H9 (cell line): ENCODE results near the gene RBM38. TPM values are rescaled to one million over a fixed set of nuclear protein-coding genes. Genes with fewer than 3 reads are reported as not detected.

Source experiments
- DNase-seq: peaks from one replicate; pipeline ENCODE4 v3.0.0-alpha.2; 2017
- H2AFZ ChIP-seq: one replicate; pipeline ENCODE4 v1.6.1; 2013; ENCODE audit warnings: mild to moderate bottlenecking, low read length, control low read depth, moderate library complexity
- H2AK5ac ChIP-seq: 2 replicates; pipeline ENCODE4 v1.6.1; 2013; ENCODE audit warnings: low read length, control low read depth, mixed read lengths; ENCODE audit not compliant: insufficient read length
- H2BK120ac ChIP-seq: one replicate; pipeline ENCODE4 v1.6.1; 2013; ENCODE audit warnings: low read depth, mild to moderate bottlenecking, low read length, control low read depth, inconsistent platforms; ENCODE audit not compliant: poor library complexity, severe bottlenecking
- H2BK12ac ChIP-seq: 2 replicates; pipeline ENCODE4 v1.6.1; 2013; ENCODE audit warnings: low read length, control low read depth, mixed read lengths, low read depth; ENCODE audit not compliant: insufficient read length
- H2BK15ac ChIP-seq: 2 replicates; pipeline ENCODE4 v1.6.1; 2013; ENCODE audit warnings: low read depth, low read length, control low read depth
- H2BK20ac ChIP-seq: one replicate; pipeline ENCODE4 v1.6.1; 2013; ENCODE audit warnings: low read depth, mild to moderate bottlenecking, low read length, control low read depth, inconsistent platforms; ENCODE audit not compliant: poor library complexity, severe bottlenecking
- H2BK5ac ChIP-seq: 2 replicates; pipeline ENCODE4 v1.6.1; 2013; ENCODE audit warnings: low read length, control low read depth, mixed read lengths; ENCODE audit not compliant: insufficient read length
- H3K14ac ChIP-seq: 2 replicates; pipeline ENCODE4 v1.6.1; 2013; ENCODE audit warnings: low read length, control low read depth; ENCODE audit not compliant: insufficient read depth
- H3K18ac ChIP-seq: 2 replicates; pipeline ENCODE4 v1.6.1; 2013; ENCODE audit warnings: low read depth, mild to moderate bottlenecking, mixed read lengths, low read length, control low read depth; ENCODE audit not compliant: insufficient read length
- H3K23ac ChIP-seq: 2 replicates; pipeline ENCODE4 v1.6.1; 2013; ENCODE audit warnings: low read length, control low read depth, mixed read lengths, low read depth; ENCODE audit not compliant: insufficient read length
- H3K23me2 ChIP-seq: 2 replicates; pipeline ENCODE4 v1.6.1; 2013; ENCODE audit warnings: low read depth, mild to moderate bottlenecking, mixed read lengths, low read length, control low read depth; ENCODE audit not compliant: insufficient read length, poor library complexity, severe bottlenecking
- H3K27ac ChIP-seq: 2 replicates; pipeline ENCODE4 v1.5.1; 2013; ENCODE audit warnings: low read length, control low read depth, mixed read lengths, low read depth; ENCODE audit not compliant: insufficient read length
- H3K27me3 ChIP-seq: 2 replicates; pipeline ENCODE4 v1.6.1; 2013; ENCODE audit warnings: low read length, control low read depth, inconsistent platforms; ENCODE audit not compliant: insufficient read depth
- H3K4ac ChIP-seq: 2 replicates; pipeline ENCODE4 v1.6.1; 2013; ENCODE audit warnings: low read depth, mild to moderate bottlenecking, control low read depth, inconsistent platforms, low read length, moderate library complexity
- H3K4me1 ChIP-seq: 2 replicates; pipeline ENCODE4 v1.6.1; 2013; ENCODE audit warnings: low read length, control low read depth, inconsistent platforms; ENCODE audit not compliant: insufficient read depth
- H3K4me2 ChIP-seq: 2 replicates; pipeline ENCODE4 v1.6.1; 2013; ENCODE audit warnings: low read length, control low read depth, mixed read lengths; ENCODE audit not compliant: insufficient read length, insufficient read depth
- H3K56ac ChIP-seq: 2 replicates; pipeline ENCODE4 v1.6.1; 2013; ENCODE audit warnings: low read depth, mild to moderate bottlenecking, mixed read lengths, low read length, control low read depth; ENCODE audit not compliant: insufficient read length
- H3K79me1 ChIP-seq: 2 replicates; pipeline ENCODE4 v1.6.1; 2013; ENCODE audit warnings: low read depth, mild to moderate bottlenecking, moderate library complexity, low read length, control low read depth, inconsistent platforms; ENCODE audit not compliant: insufficient read depth, poor library complexity, severe bottlenecking
- H3K79me2 ChIP-seq: 2 replicates; pipeline ENCODE4 v1.6.1; 2013; ENCODE audit warnings: low read length, control low read depth, inconsistent platforms; ENCODE audit not compliant: insufficient read depth
- H3K9ac ChIP-seq: 2 replicates; pipeline ENCODE4 v1.6.1; 2013; ENCODE audit warnings: low read length, control low read depth, mixed read lengths; ENCODE audit not compliant: insufficient read length; ENCODE audit errors: extremely low read depth
- H3K9me3 ChIP-seq: one replicate; pipeline ENCODE4 v1.6.1; 2013; ENCODE audit warnings: low read depth, low read length, inconsistent platforms; ENCODE audit not compliant: control insufficient read depth
- H3T11ph ChIP-seq: one replicate; pipeline ENCODE4 v1.6.1; 2013; ENCODE audit warnings: mild to moderate bottlenecking, low read length, control low read depth, inconsistent platforms
- H4K20me1 ChIP-seq: one replicate; pipeline ENCODE4 v1.6.1; 2013; ENCODE audit not compliant: control insufficient read depth, insufficient read length, insufficient read depth
- H4K5ac ChIP-seq: 2 replicates; pipeline ENCODE4 v1.6.1; 2013; ENCODE audit warnings: low read depth, mild to moderate bottlenecking, mixed read lengths, low read length, control low read depth; ENCODE audit not compliant: insufficient read length
- H4K8ac ChIP-seq: replicated peaks from 2 replicates; pipeline ENCODE4 v1.6.1; 2013; ENCODE audit warnings: low read length, control low read depth, mixed read lengths, low read depth; ENCODE audit not compliant: insufficient read length
- H4K91ac ChIP-seq: 2 replicates; pipeline ENCODE4 v1.6.1; 2013; ENCODE audit warnings: low read depth, mild to moderate bottlenecking, moderate library complexity, mixed read lengths, low read length, control low read depth; ENCODE audit not compliant: insufficient read length
- H3K27ac Mint-ChIP-seq, 3 experiments: 2 replicates in 2 of 3; 3 replicates in 1 of 3; pipeline ENCODE4 v1.8.0; 2020 to 2021; ENCODE audit warnings: mixed read lengths in 3 of 3, mild to moderate bottlenecking in 1 of 3, moderate library complexity in 1 of 3
- H3K27me3 Mint-ChIP-seq: 2 replicates; pipeline ENCODE4 v1.8.0; 2021; ENCODE audit warnings: low read depth, mild to moderate bottlenecking, moderate library complexity, mixed read lengths
- H3K36me3 Mint-ChIP-seq, 3 experiments: 2 replicates in 2 of 3; 3 replicates in 1 of 3; pipeline ENCODE4 v1.8.0; 2020 to 2021; ENCODE audit warnings: low read depth in 3 of 3, mixed read lengths in 3 of 3; ENCODE audit not compliant: insufficient read depth in 1 of 3
- H3K4me1 Mint-ChIP-seq, 2 experiments: 2 replicates each; pipeline ENCODE4 v1.8.0; 2020; ENCODE audit warnings: mixed read lengths in 2 of 2
- H3K4me3 Mint-ChIP-seq, 2 experiments: 2 replicates in 1 of 2; 3 replicates in 1 of 2; pipeline ENCODE4 v1.8.0; 2020 to 2021; ENCODE audit warnings: mild to moderate bottlenecking in 2 of 2, mixed read lengths in 2 of 2, moderate library complexity in 1 of 2
- H3K9me3 Mint-ChIP-seq, 2 experiments: 2 replicates in 1 of 2; 3 replicates in 1 of 2; pipeline ENCODE4 v1.8.0; 2020; ENCODE audit warnings: mild to moderate bottlenecking in 2 of 2, mixed read lengths in 2 of 2, moderate library complexity in 1 of 2
- CTCF ChIP-seq: fragments of 200-600 bp; sonication (generic); conservative IDR thresholded peaks from 3 replicates; pipeline ENCODE4 v1.8.0; 2021; ENCODE audit warnings: antibody characterized with exemption, mild to moderate bottlenecking
- WGBS: extraction: QIAGEN DNeasy Blood & Tissue Kit; methylation state at CpG from one replicate; pipeline ENCODE4 v1.1.7; 2013; ENCODE audit warnings: missing lambda C conversion rate, low lambda C conversion rate, mixed read lengths; ENCODE audit not compliant: insufficient read length; ENCODE audit errors: extremely low coverage; 5-methylcytosine and 5-hydroxymethylcytosine counted together
- total RNA-seq: library from RNA; stranded (reverse); gene quantifications from 2 replicates; pipeline ENCODE4 v1.2.1, GENCODE V29; 2021

Gene RBM38
- total RNA-seq, 1 experiment from 2014 or later: 66.8 TPM

GRCh38 chr20:57455386-57455785, 64.2 kb downstream of the RBM38 start:
- Histone ChIP-seq H3K27me3 (no peaks in the 10 kb centered on the region), H2BK15ac (no peak overlapping the region), H3K79me2 (no peaks in the 10 kb centered on the region), H2BK20ac (no peak overlapping the region), H2AFZ (no peak overlapping the region), H3K56ac (no peak overlapping the region), H3K9me3 (no peaks in the 10 kb centered on the region), H3K4me2 (no peak overlapping the region), H3T11ph (no peak overlapping the region), H3K4me1 (no peaks in the 10 kb centered on the region), H3K27ac (no peak overlapping the region), H3K14ac (no peak overlapping the region), H3K9ac (no peak overlapping the region), H4K20me1 (no peaks in the 10 kb centered on the region), H4K5ac (no peak overlapping the region), H3K4ac (no peak overlapping the region), H3K23me2 (no peaks in the 10 kb centered on the region), H3K23ac (no peak overlapping the region), H3K79me1 (no peaks in the 10 kb centered on the region), H4K8ac (no peak overlapping the region), H2BK12ac (no peak overlapping the region), H4K91ac (no peak overlapping the region), H3K18ac (no peak overlapping the region), H2AK5ac (no peak overlapping the region), H2BK5ac (no peak overlapping the region), H2BK120ac (no peak overlapping the region)
- H3K4me1 Mint-ChIP-seq: peaks cover 10 to 31% of the 10 kb centered on the region in 2 experiments
- no peak overlapping the region for H3K4me3 Mint-ChIP-seq
- H3K9me3 Mint-ChIP-seq: peaks cover 5 to 11% of the 10 kb centered on the region in 2 experiments; a peak in 4 of 5 replicates
- WGBS: no CpG with 5 or more reads among the region's 3 CpGs
- peak overlapping the region in 2 of 3 experiments; percentile 16 to 24; a peak in 2 of 7 replicates for H3K27ac Mint-ChIP-seq
- no peak for TF ChIP-seq CTCF
- H3K36me3 Mint-ChIP-seq: peaks cover 0 to 5% (median 5%) of the 10 kb centered on the region in 3 experiments; a peak in 2 of 7 replicates
- H3K27me3 Mint-ChIP-seq: peaks cover 3% of the 10 kb centered on the region
- no peak for DNase-seq
